C4-2B (cell line): ENCODE results near the gene CASZ1.

Source experiments
- CTCF ChIP-seq: fragments of 450-650 bp; conservative IDR thresholded peaks from 2 replicates; pipeline ENCODE4 v1.5.1; 2017; ENCODE audit warnings: mild to moderate bottlenecking
- ZFX ChIP-seq: fragments of 450-650 bp; IDR thresholded peaks from 2 replicates; pipeline ENCODE4 v1.6.1; 2017

DNA sequence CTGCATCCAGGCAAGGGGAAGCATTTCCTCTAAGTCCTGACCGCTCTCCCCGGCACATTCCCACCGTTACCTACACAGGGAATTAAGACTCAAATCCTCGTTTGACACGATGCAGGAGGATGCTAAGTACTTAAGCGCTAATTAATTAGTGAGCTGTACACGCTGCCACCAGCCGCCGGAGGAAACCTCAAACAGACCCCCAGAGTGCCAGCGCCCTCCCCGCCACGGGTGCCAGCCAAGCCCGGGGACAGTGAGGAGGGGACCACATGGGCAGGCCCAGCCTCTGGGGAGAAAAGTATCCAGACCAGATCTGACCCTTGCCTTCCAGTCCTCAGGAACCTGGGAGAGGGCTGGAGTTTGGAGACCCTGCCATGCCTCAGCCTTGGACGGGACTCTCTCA, 17.4 kb upstream of the CASZ1 start:
- TF ChIP-seq CTCF (no peak), ZFX (no peak)
